ENCODE results near the gene ITGAL. TPM values are rescaled to one million over a fixed set of nuclear protein-coding genes. Genes with fewer than 3 reads are reported as not detected.
A peak's percentile ranks its signal among the peaks of the same experiment; 100 is the strongest.

Gene ITGAL
- polyA plus RNA-seq, 1 donor (not counting 4 experiments of a cell fraction or from before 2014, with no cell fraction given) = not detected

- Histone ChIP-seq H3K79me2 (ENCODE audit: control insufficient read depth, insufficient read depth, low read length) (no peaks in the 10 kb centered on the region), H4K20me1 (ENCODE audit: control insufficient read depth, extremely low read depth, insufficient read depth, low read length) (no peaks in the 10 kb centered on the region), H3K27me3 (ENCODE audit: control insufficient read depth, extremely low read depth, insufficient read depth, low read length) (no peaks in the 10 kb centered on the region), H3K36me3 (ENCODE audit: control insufficient read depth in 2 of 2, extremely low read depth in 1 of 2, insufficient read depth in 2 of 2, low read length in 2 of 2) (no peaks in the 10 kb centered on the region), H3K4me1 (ENCODE audit: control insufficient read depth, extremely low read depth, insufficient read depth, low read length) (peaks cover 24% of the 10 kb centered on the region), H3K4me3 (ENCODE audit: control insufficient read depth in 2 of 3, extremely low read depth in 1 of 3, insufficient read depth in 2 of 3, low read depth in 1 of 3, low read length in 3 of 3) (no peak overlapping the region), H2AFZ (ENCODE audit: control insufficient read depth, low read length) (no peak overlapping the region), H3K9me1 (ENCODE audit: control insufficient read depth, extremely low read depth, insufficient read depth, low read length) (no peaks in the 10 kb centered on the region), H3K9me3 (ENCODE audit: control insufficient read depth, low read depth, low read length) (no peaks in the 10 kb centered on the region), H3K4me2 (ENCODE audit: control insufficient read depth, extremely low read depth, insufficient read depth, low read depth, low read length) (peak overlapping the region; percentile 52), H3K9ac (ENCODE audit: control insufficient read depth, extremely low read depth, insufficient read depth, low read length) (peak overlapping the region; percentile 67), H3K27ac (ENCODE audit: control insufficient read depth, insufficient read depth, low read length) (peak overlapping the region; percentile 91)
- dilution Hi-C loops (cut with MboI; ENCODE audit: extremely low pct_ligation_motif_present, low sequenced_read_pairs) = no loop called here
- peak; percentile 69 for DNase-seq (ENCODE audit: low read depth, low spot score)
- no peak for TF ChIP-seq EZH2 (IDR thresholded peaks at IDR 0.05; ENCODE audit: low read length)
- TF ChIP-seq CTCF (optimal IDR thresholded peaks at IDR 0.05 in 1 of 3, IDR thresholded peaks at IDR 0.05 in 1 of 3, conservative IDR thresholded peaks at IDR 0.05 in 1 of 3; ENCODE audit: extremely low read depth in 1 of 3, insufficient read depth in 2 of 3, low read length in 3 of 3) = no peak
- FAIRE-seq = peak; percentile 64
These were observed 95.6 kb downstream of the ITGAL start for GRCh38 chr16:30567991-30568638.

- Histone ChIP-seq H3K9me3 (ENCODE audit: control insufficient read depth, low read depth, low read length) (no peaks in the 10 kb centered on the region), H2AFZ (ENCODE audit: control insufficient read depth, low read length) (no peak overlapping the region), H3K4me1 (ENCODE audit: control insufficient read depth, extremely low read depth, insufficient read depth, low read length) (peaks cover 24% of the 10 kb centered on the region), H3K4me2 (ENCODE audit: control insufficient read depth, extremely low read depth, insufficient read depth, low read depth, low read length) (no peak overlapping the region), H3K27ac (ENCODE audit: control insufficient read depth, insufficient read depth, low read length) (no peak overlapping the region), H3K36me3 (ENCODE audit: control insufficient read depth in 2 of 2, extremely low read depth in 1 of 2, insufficient read depth in 2 of 2, low read length in 2 of 2) (no peaks in the 10 kb centered on the region), H3K27me3 (ENCODE audit: control insufficient read depth, extremely low read depth, insufficient read depth, low read length) (no peaks in the 10 kb centered on the region), H3K9ac (ENCODE audit: control insufficient read depth, extremely low read depth, insufficient read depth, low read length) (no peak overlapping the region), H3K4me3 (ENCODE audit: control insufficient read depth in 2 of 3, extremely low read depth in 1 of 3, insufficient read depth in 2 of 3, low read depth in 1 of 3, low read length in 3 of 3) (no peak overlapping the region), H3K9me1 (ENCODE audit: control insufficient read depth, extremely low read depth, insufficient read depth, low read length) (no peaks in the 10 kb centered on the region), H3K79me2 (ENCODE audit: control insufficient read depth, insufficient read depth, low read length) (no peaks in the 10 kb centered on the region), H4K20me1 (ENCODE audit: control insufficient read depth, extremely low read depth, insufficient read depth, low read length) (no peaks in the 10 kb centered on the region)
- dilution Hi-C loops (cut with MboI; ENCODE audit: extremely low pct_ligation_motif_present, low sequenced_read_pairs) = no loop called here
- TF ChIP-seq EZH2 (IDR thresholded peaks at IDR 0.05; ENCODE audit: low read length) = no peak
- TF ChIP-seq CTCF (optimal IDR thresholded peaks at IDR 0.05 in 1 of 3, IDR thresholded peaks at IDR 0.05 in 1 of 3, conservative IDR thresholded peaks at IDR 0.05 in 1 of 3; ENCODE audit: extremely low read depth in 1 of 3, insufficient read depth in 2 of 3, low read length in 3 of 3) = no peak
- FAIRE-seq = no peak
- DNase-seq (ENCODE audit: low read depth, low spot score) = no peak
These were observed 96.7 kb downstream of the ITGAL start for GRCh38 chr16:30569281-30569680.

All from keratinocyte (primary cell).